Stimulated activated memory B cell treated with anti-CD40 and anti-IgM and Interleukin-4, amounts not matched to agents 10 μg/mL and 1 μg/mL and 100 μg/mL, for 72 hours (primary cell): ENCODE data around the gene ZCCHC8.
"Not testable (repeated sequence)": the region's sequence is repeated elsewhere in the genome, so short reads cannot be mapped to it uniquely, and the experiment has no call there.

Source experiments
- ATAC-seq: fragments of 150-1000 bp; cut with Tn5 transposase; 2 replicates; pipeline ENCODE4 v1.10.0; 2021
- H3K27ac Mint-ChIP-seq: one replicate; pipeline ENCODE4 v1.8.0; 2022; ENCODE audit warnings: mild to moderate bottlenecking, mixed read lengths
- H3K27me3 Mint-ChIP-seq: one replicate; pipeline ENCODE4 v1.8.0; 2022; ENCODE audit warnings: mixed read lengths
- H3K36me3 Mint-ChIP-seq: one replicate; pipeline ENCODE4 v1.8.0; 2022; ENCODE audit warnings: mixed read lengths
- H3K4me1 Mint-ChIP-seq: one replicate; pipeline ENCODE4 v1.8.0; 2022; ENCODE audit warnings: mixed read lengths
- H3K4me3 Mint-ChIP-seq: one replicate; pipeline ENCODE4 v1.8.0; 2022; ENCODE audit warnings: mild to moderate bottlenecking, moderate library complexity, mixed read lengths
- H3K9me3 Mint-ChIP-seq: one replicate; pipeline ENCODE4 v1.8.0; 2022; ENCODE audit warnings: mixed read lengths

The ZCCHC8 gene

DNA sequence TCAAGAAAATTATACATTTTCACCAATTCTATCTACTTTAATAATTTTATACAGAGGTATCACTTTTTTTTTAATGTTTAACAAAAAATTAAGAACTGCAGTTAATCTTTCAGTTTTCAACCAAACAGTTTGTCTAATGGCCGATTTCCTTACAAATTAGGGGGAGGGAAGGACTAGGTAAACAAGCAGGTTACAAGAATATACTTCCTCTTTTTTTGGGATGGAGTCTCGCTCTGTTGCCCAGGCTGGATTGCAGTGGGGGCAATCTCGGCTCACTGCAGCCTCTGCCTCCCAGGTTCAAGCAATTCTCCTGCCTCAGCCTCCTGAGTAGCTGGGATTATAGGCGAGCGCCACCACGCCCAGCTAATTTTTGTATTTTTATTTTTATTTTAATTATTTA is 7.5 kb downstream of the ZCCHC8 start:
- H3K4me1 Mint-ChIP-seq = peaks cover 32% of the 10 kb centered on the region
- not testable (repeated sequence) for ATAC-seq, H3K27me3 Mint-ChIP-seq, H3K4me3 Mint-ChIP-seq, H3K9me3 Mint-ChIP-seq, H3K27ac Mint-ChIP-seq
- peaks cover 46% of the 10 kb centered on the region for H3K36me3 Mint-ChIP-seq

GRCh38 chr12:122491991-122492390 is 8.7 kb downstream of the ZCCHC8 start:
- no peak for ATAC-seq
- Mint-ChIP-seq H3K9me3 (no peaks in the 10 kb centered on the region), H3K27ac (no peak overlapping the region), H3K27me3 (no peaks in the 10 kb centered on the region), H3K4me1 (peaks cover 25% of the 10 kb centered on the region), H3K4me3 (no peak overlapping the region), H3K36me3 (peaks cover 48% of the 10 kb centered on the region)

GRCh38 chr12:122489038-122489437 is 11.7 kb downstream of the ZCCHC8 start:
- no peak overlapping the region for H3K27ac Mint-ChIP-seq
- H3K27me3 Mint-ChIP-seq = no peaks in the 10 kb centered on the region
- H3K4me3 Mint-ChIP-seq = no peak overlapping the region
- ATAC-seq = no peak
- H3K36me3 Mint-ChIP-seq = peaks cover 56% of the 10 kb centered on the region
- H3K9me3 Mint-ChIP-seq = no peaks in the 10 kb centered on the region
- H3K4me1 Mint-ChIP-seq = peaks cover 7% of the 10 kb centered on the region

DNA sequence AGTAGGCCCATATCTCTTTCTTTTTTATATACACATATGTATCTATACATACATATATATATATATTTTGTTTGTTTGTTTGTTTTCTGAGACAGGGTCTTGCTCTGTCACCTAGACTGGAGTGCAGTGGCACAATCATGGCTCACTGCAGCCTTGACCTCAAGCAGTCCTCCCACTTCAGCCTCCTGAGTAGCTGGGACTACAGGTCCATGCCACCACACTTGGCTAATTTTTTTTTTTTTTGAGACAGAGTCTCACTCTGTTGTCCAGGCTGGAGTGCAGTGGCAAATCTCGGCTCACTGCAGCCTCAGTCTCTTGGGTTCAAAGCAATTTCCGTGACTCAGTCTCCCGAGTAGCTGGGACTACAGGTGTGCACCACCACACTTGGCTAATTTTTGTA is 12.9 kb downstream of the ZCCHC8 start:
- H3K27ac Mint-ChIP-seq, H3K27me3 Mint-ChIP-seq, H3K9me3 Mint-ChIP-seq, H3K4me3 Mint-ChIP-seq, H3K4me1 Mint-ChIP-seq, ATAC-seq: not testable (repeated sequence)
- H3K36me3 Mint-ChIP-seq = peaks cover 66% of the 10 kb centered on the region

DNA sequence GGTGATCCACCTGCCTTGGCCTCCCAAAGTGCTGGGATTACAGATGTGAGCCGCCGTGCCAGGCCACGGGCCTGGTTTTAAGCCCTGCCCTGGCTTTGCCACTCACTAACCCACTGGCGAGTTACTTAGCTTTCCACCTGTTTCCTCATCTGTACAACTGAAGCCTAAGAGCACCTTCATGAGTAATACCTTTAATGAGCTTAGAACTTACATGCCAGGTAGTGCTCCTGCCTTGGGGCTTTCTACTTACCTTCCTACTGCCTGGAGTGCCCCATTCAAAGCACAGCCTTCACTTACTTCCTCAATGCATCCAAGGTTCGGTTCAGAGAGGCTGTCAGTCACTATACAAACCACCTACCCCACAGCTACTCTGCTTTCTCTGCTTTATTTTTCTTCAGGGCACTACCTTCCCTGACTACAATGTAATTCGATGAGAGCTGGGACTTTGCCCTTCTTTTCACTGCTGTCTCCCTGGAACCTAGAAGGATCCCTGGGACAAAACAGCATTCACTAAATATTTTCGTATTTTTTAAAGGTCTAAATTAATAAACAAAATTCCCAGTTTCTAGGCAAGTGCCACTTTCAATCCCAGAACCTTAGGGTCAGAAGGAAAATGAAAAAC is 13.8 kb downstream of the ZCCHC8 start:
- no peak for ATAC-seq
- Mint-ChIP-seq H3K27me3 (no peaks in the 10 kb centered on the region), H3K27ac (no peak overlapping the region), H3K4me3 (no peak overlapping the region), H3K4me1 (peaks cover 7% of the 10 kb centered on the region), H3K36me3 (peaks cover 62% of the 10 kb centered on the region), H3K9me3 (no peaks in the 10 kb centered on the region)

- ATAC-seq, H3K27ac Mint-ChIP-seq, H3K27me3 Mint-ChIP-seq, H3K9me3 Mint-ChIP-seq, H3K4me3 Mint-ChIP-seq, H3K4me1 Mint-ChIP-seq: not testable (repeated sequence)
- peaks cover 58% of the 10 kb centered on the region for H3K36me3 Mint-ChIP-seq
These were observed 14.4 kb downstream of the ZCCHC8 start for GRCh38 chr12:122486360-122486759.

DNA sequence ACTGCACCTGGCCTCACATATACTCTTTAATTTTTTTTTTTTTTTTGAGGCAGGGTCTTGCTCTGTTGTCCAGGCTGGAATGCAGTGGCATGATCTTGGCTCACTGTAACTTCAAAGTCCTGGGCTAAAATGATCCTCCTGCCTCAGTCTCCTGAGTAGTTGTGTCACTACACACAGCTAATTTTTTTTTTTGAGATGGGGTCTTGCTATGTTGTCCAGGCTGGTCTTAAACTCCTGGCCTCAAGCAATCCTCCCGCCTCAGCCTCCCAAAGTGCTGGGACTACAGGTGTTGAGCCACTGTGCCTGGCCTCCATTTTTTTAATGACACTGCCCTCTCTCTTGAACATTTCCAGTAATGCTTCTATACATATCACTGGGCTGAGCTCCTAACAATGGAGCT is 16.3 kb downstream of the ZCCHC8 start:
- not testable (repeated sequence) for ATAC-seq, H3K9me3 Mint-ChIP-seq, H3K27me3 Mint-ChIP-seq, H3K4me3 Mint-ChIP-seq, H3K4me1 Mint-ChIP-seq
- Mint-ChIP-seq H3K27ac (peak overlapping the region; percentile 10), H3K36me3 (peaks cover 53% of the 10 kb centered on the region)

GRCh38 chr12:122483969-122484368 is 16.8 kb downstream of the ZCCHC8 start:
- Mint-ChIP-seq H3K9me3 (no peaks in the 10 kb centered on the region), H3K27ac (no peak overlapping the region), H3K36me3 (peaks cover 53% of the 10 kb centered on the region)

DNA sequence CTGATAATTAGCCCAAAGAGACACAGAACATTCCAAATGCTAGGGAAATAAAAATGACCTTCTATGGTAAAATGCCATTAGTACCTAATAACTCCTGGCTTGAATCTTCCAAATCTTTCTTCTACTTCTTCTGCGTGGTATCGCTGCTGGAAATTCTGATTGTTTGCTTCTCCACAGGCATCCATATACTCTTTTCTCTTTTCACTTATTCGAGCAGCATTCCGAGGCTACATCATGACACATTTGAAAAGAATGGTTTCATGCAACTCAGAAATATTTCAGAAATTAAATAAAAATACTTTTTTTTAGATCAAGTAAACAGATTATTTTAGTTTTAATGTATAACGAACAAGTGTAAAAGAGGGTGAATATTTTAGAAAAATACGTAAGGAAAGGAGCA is 18.9 kb downstream of the ZCCHC8 start:
- no peak overlapping the region for H3K27ac Mint-ChIP-seq
- no peaks in the 10 kb centered on the region for H3K27me3 Mint-ChIP-seq
- peaks cover 61% of the 10 kb centered on the region for H3K36me3 Mint-ChIP-seq
- no peak for ATAC-seq
- no peak overlapping the region for H3K4me3 Mint-ChIP-seq
- no peaks in the 10 kb centered on the region for H3K9me3 Mint-ChIP-seq
- no peaks in the 10 kb centered on the region for H3K4me1 Mint-ChIP-seq

More at GRCh38 chr12:122483969-122484368, 16.8 kb downstream of the ZCCHC8 start:
- no peak for ATAC-seq
- Mint-ChIP-seq H3K27me3 (no peaks in the 10 kb centered on the region), H3K4me1 (no peaks in the 10 kb centered on the region), H3K4me3 (no peak overlapping the region)

GRCh38 chr12:122480753-122481152 is 20.0 kb downstream of the ZCCHC8 start:
- H3K36me3 Mint-ChIP-seq = peaks cover 61% of the 10 kb centered on the region
- H3K27me3 Mint-ChIP-seq = no peaks in the 10 kb centered on the region
- peaks cover 7% of the 10 kb centered on the region for H3K4me1 Mint-ChIP-seq
- H3K4me3 Mint-ChIP-seq = no peak overlapping the region
- no peaks in the 10 kb centered on the region for H3K9me3 Mint-ChIP-seq
- H3K27ac Mint-ChIP-seq = no peak overlapping the region
- no peak for ATAC-seq

- H3K4me3 Mint-ChIP-seq = peak overlapping the region; percentile 21
- H3K27me3 Mint-ChIP-seq = no peaks in the 10 kb centered on the region
- ATAC-seq = peak; percentile 57
- H3K4me1 Mint-ChIP-seq = peaks cover 27% of the 10 kb centered on the region
- peak overlapping the region; percentile 16 for H3K27ac Mint-ChIP-seq
- H3K9me3 Mint-ChIP-seq = no peaks in the 10 kb centered on the region
- peaks cover 49% of the 10 kb centered on the region for H3K36me3 Mint-ChIP-seq
These were observed 26.4 kb downstream of the ZCCHC8 start for GRCh38 chr12:122474324-122474716.

DNA sequence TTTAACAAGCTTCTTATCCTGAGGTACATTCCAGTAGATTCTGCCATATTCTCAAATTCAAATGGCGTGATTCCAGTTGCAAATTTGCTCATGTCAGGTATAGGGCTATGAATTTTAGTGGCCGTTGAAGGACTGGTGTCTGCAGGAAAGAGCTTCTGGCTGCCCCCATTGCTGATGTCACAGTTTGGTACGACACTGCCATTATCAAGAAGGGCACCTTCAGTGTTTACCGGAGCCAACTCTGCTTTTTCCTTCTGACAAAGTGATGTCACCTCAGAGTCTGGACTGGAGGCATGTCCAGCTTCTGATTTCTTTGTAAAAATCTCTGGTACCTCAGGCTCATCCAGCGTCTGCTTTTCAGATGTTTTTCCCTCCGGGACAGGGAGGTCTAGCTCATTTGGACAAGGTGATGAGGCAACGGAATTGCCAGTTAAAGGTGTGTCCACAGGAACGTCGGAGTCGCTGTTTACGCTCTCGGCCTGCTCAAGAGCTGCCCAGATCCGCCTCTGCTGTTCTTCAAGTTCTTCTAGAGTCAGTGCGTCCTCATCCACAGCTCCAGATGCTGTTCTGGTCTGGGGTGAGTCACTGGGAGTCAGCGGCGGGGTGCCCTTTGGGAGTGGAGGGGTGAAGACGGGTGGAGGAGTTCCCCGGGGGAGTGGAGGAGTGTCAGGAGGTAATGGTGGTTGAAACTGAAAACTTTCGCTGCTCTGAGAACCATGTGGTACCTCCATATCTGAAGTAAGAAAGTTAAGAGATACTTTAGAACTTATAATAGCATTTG is 27.0 kb downstream of the ZCCHC8 start:
- Mint-ChIP-seq H3K36me3 (peaks cover 44% of the 10 kb centered on the region), H3K4me3 (no peak overlapping the region)

GRCh38 chr12:122471324-122472226 is 29.2 kb downstream of the ZCCHC8 start:
- Mint-ChIP-seq H3K4me3 (no peak overlapping the region), H3K36me3 (peaks cover 26% of the 10 kb centered on the region), H3K4me1 (peaks cover 27% of the 10 kb centered on the region), H3K9me3 (no peaks in the 10 kb centered on the region), H3K27me3 (no peaks in the 10 kb centered on the region), H3K27ac (no peak overlapping the region)
- ATAC-seq = no peak

More for the DNA sequence above, 27.0 kb downstream of the ZCCHC8 start:
- ATAC-seq = peak; percentile 93
- Mint-ChIP-seq H3K4me1 (peaks cover 27% of the 10 kb centered on the region), H3K27me3 (no peaks in the 10 kb centered on the region), H3K9me3 (no peaks in the 10 kb centered on the region), H3K27ac (peak overlapping the region; percentile 16)

DNA sequence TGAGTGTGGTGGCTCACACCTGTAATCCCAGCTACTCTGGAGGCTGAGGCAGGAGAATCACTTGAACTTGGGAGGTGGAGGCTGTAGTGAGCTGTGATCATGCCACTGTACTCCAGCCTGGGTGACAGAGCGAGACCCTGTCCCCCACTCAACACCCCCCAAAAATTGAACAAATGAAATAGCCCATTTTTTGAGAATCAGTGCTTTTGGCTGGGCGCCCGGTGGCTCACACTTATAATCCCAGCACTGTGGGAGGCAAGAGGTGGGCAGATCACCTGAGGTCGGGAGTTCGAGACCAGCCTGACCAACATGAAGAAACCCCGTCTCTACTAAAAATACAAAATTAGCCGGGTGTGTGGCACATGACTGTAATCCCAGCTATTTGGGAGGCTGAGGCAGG is 30.2 kb downstream of the ZCCHC8 start:
- not testable (repeated sequence) for H3K27ac Mint-ChIP-seq, H3K9me3 Mint-ChIP-seq, ATAC-seq, H3K27me3 Mint-ChIP-seq, H3K4me3 Mint-ChIP-seq
- peaks cover 18% of the 10 kb centered on the region for H3K4me1 Mint-ChIP-seq
- H3K36me3 Mint-ChIP-seq = peaks cover 16% of the 10 kb centered on the region

- not testable (repeated sequence) for H3K27ac Mint-ChIP-seq, H3K4me3 Mint-ChIP-seq, H3K27me3 Mint-ChIP-seq, ATAC-seq, H3K9me3 Mint-ChIP-seq
- peaks cover 11% of the 10 kb centered on the region for H3K36me3 Mint-ChIP-seq
- peaks cover 12% of the 10 kb centered on the region for H3K4me1 Mint-ChIP-seq
These were observed 30.9 kb downstream of the ZCCHC8 start for GRCh38 chr12:122469856-122470255.
